HEK293 (cell line): ENCODE results near the gene AADACL2.

ENCODE experiments used
- BCL6B ChIP-seq: fragments of 450-650 bp; formaldehyde crosslinking; IDR thresholded peaks from 2 replicates; pipeline ENCODE4 v1.5.1; 2017; ENCODE audit warnings: missing biosample characterization, missing genetic modification characterization
- YY2 ChIP-seq: fragments of 450-650 bp; formaldehyde crosslinking; IDR thresholded peaks from 2 replicates; pipeline ENCODE4 v1.5.1; 2016; ENCODE audit warnings: missing biosample characterization, missing genetic modification characterization
- ZNF114 ChIP-seq: fragments of 450-650 bp; formaldehyde crosslinking; IDR thresholded peaks from 2 replicates; pipeline ENCODE4 v1.5.0; 2017; ENCODE audit warnings: missing biosample characterization, missing genetic modification characterization
- ZNF132 ChIP-seq: fragments of 450-650 bp; formaldehyde crosslinking; IDR thresholded peaks from 2 replicates; pipeline ENCODE4 v1.5.1; 2017; ENCODE audit warnings: missing biosample characterization, missing genetic modification characterization, borderline replicate concordance
- TF ChIP-seq, protein P1 (sequence below): fragments of 450-650 bp; formaldehyde crosslinking; IDR thresholded peaks from 2 replicates; pipeline ENCODE4 v1.5.1; 2016; ENCODE audit warnings: missing biosample characterization, missing genetic modification characterization
- TF ChIP-seq, protein P2 (sequence below): fragments of 450-650 bp; formaldehyde crosslinking; IDR thresholded peaks from 2 replicates; pipeline ENCODE4 v1.5.1; 2017; ENCODE audit warnings: missing biosample characterization, missing genetic modification characterization
- TF ChIP-seq, protein P3 (sequence below): sonication (generic); formaldehyde crosslinking; IDR thresholded peaks from 2 replicates; pipeline ENCODE4 v1.8.1; 2022; ENCODE audit warnings: mild to moderate bottlenecking, moderate library complexity, missing genetic modification reagents
- TF ChIP-seq, protein P4 (sequence below): fragments of 450-650 bp; formaldehyde crosslinking; IDR thresholded peaks from 2 replicates; pipeline ENCODE4 v1.5.1; 2017; ENCODE audit warnings: missing biosample characterization, missing genetic modification characterization

DNA sequence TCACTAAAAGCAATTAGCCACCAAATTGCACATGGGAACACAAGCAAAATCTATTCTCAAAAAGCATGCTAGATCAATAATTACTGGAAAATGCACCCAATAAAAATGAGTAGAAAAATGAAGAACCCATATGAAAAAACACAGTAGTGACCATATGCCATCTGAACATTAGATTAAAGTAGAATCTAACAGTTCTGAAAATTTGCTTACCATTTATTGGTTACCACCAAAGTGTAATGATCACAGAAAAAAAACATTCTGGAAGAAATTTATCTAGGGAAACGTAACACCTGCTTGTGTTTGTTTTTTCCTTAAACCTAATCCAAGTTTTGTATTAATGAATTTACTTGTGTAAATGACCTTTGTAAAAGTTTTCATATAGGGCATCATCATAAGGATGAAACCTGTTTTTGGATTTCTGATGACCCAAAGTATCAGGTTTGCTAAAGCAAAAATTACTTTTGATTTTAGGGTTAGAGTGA lies 42.6 kb downstream of the AADACL2 start:
- TF ChIP-seq BCL6B (tag by site-specific recombination) (no peak), YY2 (tag by site-specific recombination) (no peak), ZNF132 (tag by site-specific recombination) (no peak), ZNF114 (tag by site-specific recombination) (no peak)
- TF ChIP-seq, protein P1, sequence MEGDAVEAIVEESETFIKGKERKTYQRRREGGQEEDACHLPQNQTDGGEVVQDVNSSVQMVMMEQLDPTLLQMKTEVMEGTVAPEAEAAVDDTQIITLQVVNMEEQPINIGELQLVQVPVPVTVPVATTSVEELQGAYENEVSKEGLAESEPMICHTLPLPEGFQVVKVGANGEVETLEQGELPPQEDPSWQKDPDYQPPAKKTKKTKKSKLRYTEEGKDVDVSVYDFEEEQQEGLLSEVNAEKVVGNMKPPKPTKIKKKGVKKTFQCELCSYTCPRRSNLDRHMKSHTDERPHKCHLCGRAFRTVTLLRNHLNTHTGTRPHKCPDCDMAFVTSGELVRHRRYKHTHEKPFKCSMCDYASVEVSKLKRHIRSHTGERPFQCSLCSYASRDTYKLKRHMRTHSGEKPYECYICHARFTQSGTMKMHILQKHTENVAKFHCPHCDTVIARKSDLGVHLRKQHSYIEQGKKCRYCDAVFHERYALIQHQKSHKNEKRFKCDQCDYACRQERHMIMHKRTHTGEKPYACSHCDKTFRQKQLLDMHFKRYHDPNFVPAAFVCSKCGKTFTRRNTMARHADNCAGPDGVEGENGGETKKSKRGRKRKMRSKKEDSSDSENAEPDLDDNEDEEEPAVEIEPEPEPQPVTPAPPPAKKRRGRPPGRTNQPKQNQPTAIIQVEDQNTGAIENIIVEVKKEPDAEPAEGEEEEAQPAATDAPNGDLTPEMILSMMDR (tag by site-specific recombination), result no peak
- TF ChIP-seq, protein P2, sequence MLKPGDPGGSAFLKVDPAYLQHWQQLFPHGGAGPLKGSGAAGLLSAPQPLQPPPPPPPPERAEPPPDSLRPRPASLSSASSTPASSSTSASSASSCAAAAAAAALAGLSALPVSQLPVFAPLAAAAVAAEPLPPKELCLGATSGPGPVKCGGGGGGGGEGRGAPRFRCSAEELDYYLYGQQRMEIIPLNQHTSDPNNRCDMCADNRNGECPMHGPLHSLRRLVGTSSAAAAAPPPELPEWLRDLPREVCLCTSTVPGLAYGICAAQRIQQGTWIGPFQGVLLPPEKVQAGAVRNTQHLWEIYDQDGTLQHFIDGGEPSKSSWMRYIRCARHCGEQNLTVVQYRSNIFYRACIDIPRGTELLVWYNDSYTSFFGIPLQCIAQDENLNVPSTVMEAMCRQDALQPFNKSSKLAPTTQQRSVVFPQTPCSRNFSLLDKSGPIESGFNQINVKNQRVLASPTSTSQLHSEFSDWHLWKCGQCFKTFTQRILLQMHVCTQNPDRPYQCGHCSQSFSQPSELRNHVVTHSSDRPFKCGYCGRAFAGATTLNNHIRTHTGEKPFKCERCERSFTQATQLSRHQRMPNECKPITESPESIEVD (tag by site-specific recombination), result no peak
- TF ChIP-seq, protein P3, sequence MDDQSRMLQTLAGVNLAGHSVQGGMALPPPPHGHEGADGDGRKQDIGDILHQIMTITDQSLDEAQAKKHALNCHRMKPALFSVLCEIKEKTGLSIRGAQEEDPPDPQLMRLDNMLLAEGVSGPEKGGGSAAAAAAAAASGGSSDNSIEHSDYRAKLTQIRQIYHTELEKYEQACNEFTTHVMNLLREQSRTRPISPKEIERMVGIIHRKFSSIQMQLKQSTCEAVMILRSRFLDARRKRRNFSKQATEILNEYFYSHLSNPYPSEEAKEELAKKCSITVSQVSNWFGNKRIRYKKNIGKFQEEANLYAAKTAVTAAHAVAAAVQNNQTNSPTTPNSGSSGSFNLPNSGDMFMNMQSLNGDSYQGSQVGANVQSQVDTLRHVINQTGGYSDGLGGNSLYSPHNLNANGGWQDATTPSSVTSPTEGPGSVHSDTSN, result no peak
- TF ChIP-seq, protein P4, sequence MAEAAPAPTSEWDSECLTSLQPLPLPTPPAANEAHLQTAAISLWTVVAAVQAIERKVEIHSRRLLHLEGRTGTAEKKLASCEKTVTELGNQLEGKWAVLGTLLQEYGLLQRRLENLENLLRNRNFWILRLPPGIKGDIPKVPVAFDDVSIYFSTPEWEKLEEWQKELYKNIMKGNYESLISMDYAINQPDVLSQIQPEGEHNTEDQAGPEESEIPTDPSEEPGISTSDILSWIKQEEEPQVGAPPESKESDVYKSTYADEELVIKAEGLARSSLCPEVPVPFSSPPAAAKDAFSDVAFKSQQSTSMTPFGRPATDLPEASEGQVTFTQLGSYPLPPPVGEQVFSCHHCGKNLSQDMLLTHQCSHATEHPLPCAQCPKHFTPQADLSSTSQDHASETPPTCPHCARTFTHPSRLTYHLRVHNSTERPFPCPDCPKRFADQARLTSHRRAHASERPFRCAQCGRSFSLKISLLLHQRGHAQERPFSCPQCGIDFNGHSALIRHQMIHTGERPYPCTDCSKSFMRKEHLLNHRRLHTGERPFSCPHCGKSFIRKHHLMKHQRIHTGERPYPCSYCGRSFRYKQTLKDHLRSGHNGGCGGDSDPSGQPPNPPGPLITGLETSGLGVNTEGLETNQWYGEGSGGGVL (tag by site-specific recombination), result no peak
